MM.1S (cell line): ENCODE data around the gene SYTL5.

Experiments used
- DNase-seq: peaks from one replicate; pipeline ENCODE4 v3.0.0-alpha.2; 2015
- H2AFZ ChIP-seq: fragments of 300-600 bp; sonication (generic); 2 replicates; pipeline ENCODE4 v1.6.0; 2016; ENCODE audit warnings: antibody characterized with exemption, low read length
- H3F3A ChIP-seq: fragments of 300-600 bp; sonication (generic); 2 replicates; pipeline ENCODE4 v1.6.1; 2016; ENCODE audit warnings: mild to moderate bottlenecking, antibody characterized with exemption, low read length, moderate library complexity, mixed read lengths; ENCODE audit not compliant: insufficient read depth
- H3K27ac ChIP-seq: fragments of 300-600 bp; sonication (generic); 2 replicates; pipeline ENCODE4 v1.5.1; 2016; ENCODE audit warnings: mild to moderate bottlenecking, low read length
- H3K27me3 ChIP-seq: fragments of 300-600 bp; sonication (generic); replicated peaks from 2 replicates; pipeline ENCODE4 v1.6.0; 2016; ENCODE audit warnings: low read length; ENCODE audit not compliant: insufficient read depth
- H3K36me3 ChIP-seq: fragments of 300-600 bp; sonication (generic); replicated peaks from 2 replicates; pipeline ENCODE4 v1.6.1; 2016; ENCODE audit warnings: mild to moderate bottlenecking, low read length, mixed read lengths; ENCODE audit not compliant: insufficient read depth
- H3K4me1 ChIP-seq: fragments of 300-600 bp; sonication (generic); 2 replicates; pipeline ENCODE4 v1.6.1; 2016; ENCODE audit warnings: low read length, mixed read lengths
- H3K4me2 ChIP-seq: fragments of 300-600 bp; sonication (generic); 2 replicates; pipeline ENCODE4 v1.6.0; 2016; ENCODE audit warnings: low read depth, low read length
- H3K4me3 ChIP-seq: fragments of 300-600 bp; sonication (generic); 2 replicates; pipeline ENCODE4 v1.5.1; 2016; ENCODE audit warnings: low read length, mixed read lengths
- H3K79me2 ChIP-seq: fragments of 300-600 bp; sonication (generic); 2 replicates; pipeline ENCODE4 v1.6.1; 2016; ENCODE audit warnings: mixed run types, low read length, mixed read lengths
- H3K9ac ChIP-seq: fragments of 300-600 bp; sonication (generic); 2 replicates; pipeline ENCODE4 v1.6.1; 2016; ENCODE audit warnings: low read length, mixed read lengths
- H3K9me2 ChIP-seq: fragments of 300-600 bp; sonication (generic); replicated peaks from 2 replicates; pipeline ENCODE4 v1.6.1; 2016; ENCODE audit warnings: mild to moderate bottlenecking, low read length, mixed read lengths; ENCODE audit not compliant: insufficient read depth
- H3K9me3 ChIP-seq: fragments of 300-600 bp; sonication (generic); replicated peaks from 2 replicates; pipeline ENCODE4 v1.6.1; 2016; ENCODE audit warnings: mild to moderate bottlenecking, low read length, mixed read lengths; ENCODE audit not compliant: insufficient read depth
- H4K20me1 ChIP-seq: fragments of 300-600 bp; sonication (generic); 2 replicates; pipeline ENCODE4 v1.6.1; 2016; ENCODE audit warnings: mild to moderate bottlenecking, low read length, moderate library complexity, mixed read lengths; ENCODE audit not compliant: insufficient read depth
- EZH2 ChIP-seq: fragments of 300-600 bp; sonication (generic); optimal IDR thresholded peaks from 2 replicates; pipeline ENCODE3; 2017; ENCODE audit warnings: low read depth, mild to moderate bottlenecking, antibody characterized with exemption, low read length, mixed read lengths
- EZH2phosphoT487 ChIP-seq: fragments of 300-600 bp; sonication (generic); IDR thresholded peaks from 2 replicates; pipeline ENCODE4 v1.6.1; 2018; ENCODE audit warnings: antibody characterized with exemption, low read length
- TF ChIP-seq, protein P1 (sequence below): fragments of 300-600 bp; sonication (generic); IDR thresholded peaks from 2 replicates; pipeline ENCODE4 v1.5.1; 2016; ENCODE audit warnings: antibody characterized with exemption, low read length, mixed read lengths

The SYTL5 gene

DNA sequence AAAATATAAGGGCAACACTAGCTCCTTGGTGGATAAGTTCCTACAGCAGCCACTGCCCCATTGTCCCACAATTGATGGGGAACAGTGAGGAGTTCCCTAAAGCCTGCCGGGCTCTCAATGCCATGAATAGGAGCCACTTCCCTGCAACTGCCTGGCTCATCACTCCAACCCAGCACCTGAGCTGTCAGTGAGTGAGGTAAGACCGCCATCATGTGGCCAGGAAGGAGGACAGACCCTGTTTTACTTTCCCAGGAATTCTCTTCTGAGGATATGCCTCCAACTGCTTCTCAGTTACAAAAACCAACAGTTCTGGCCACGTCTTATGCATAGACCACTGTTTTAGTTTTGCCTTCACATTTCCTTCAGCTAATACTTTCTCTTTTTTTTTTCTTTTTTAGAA is 168.8 kb downstream of the SYTL5 start:
- no peaks in the 10 kb centered on the region for H3K4me1 ChIP-seq
- H3K4me2 ChIP-seq = no peak overlapping the region
- H3K79me2 ChIP-seq = no peaks in the 10 kb centered on the region
- no peak overlapping the region for H2AFZ ChIP-seq
- H3K36me3 ChIP-seq = no peaks in the 10 kb centered on the region
- no peaks in the 10 kb centered on the region for H4K20me1 ChIP-seq
- DNase-seq = peak; percentile 30
- H3K9me3 ChIP-seq = no peaks in the 10 kb centered on the region
- no peak overlapping the region for H3K9ac ChIP-seq
- H3F3A ChIP-seq = no peaks in the 10 kb centered on the region
- H3K27ac ChIP-seq = no peak overlapping the region
- TF ChIP-seq, protein P1, sequence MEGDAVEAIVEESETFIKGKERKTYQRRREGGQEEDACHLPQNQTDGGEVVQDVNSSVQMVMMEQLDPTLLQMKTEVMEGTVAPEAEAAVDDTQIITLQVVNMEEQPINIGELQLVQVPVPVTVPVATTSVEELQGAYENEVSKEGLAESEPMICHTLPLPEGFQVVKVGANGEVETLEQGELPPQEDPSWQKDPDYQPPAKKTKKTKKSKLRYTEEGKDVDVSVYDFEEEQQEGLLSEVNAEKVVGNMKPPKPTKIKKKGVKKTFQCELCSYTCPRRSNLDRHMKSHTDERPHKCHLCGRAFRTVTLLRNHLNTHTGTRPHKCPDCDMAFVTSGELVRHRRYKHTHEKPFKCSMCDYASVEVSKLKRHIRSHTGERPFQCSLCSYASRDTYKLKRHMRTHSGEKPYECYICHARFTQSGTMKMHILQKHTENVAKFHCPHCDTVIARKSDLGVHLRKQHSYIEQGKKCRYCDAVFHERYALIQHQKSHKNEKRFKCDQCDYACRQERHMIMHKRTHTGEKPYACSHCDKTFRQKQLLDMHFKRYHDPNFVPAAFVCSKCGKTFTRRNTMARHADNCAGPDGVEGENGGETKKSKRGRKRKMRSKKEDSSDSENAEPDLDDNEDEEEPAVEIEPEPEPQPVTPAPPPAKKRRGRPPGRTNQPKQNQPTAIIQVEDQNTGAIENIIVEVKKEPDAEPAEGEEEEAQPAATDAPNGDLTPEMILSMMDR = peak; percentile 63
- no peak for TF ChIP-seq EZH2phosphoT487
- no peak overlapping the region for H3K4me3 ChIP-seq
- no peaks in the 10 kb centered on the region for H3K9me2 ChIP-seq
- H3K27me3 ChIP-seq = no peaks in the 10 kb centered on the region

DNA sequence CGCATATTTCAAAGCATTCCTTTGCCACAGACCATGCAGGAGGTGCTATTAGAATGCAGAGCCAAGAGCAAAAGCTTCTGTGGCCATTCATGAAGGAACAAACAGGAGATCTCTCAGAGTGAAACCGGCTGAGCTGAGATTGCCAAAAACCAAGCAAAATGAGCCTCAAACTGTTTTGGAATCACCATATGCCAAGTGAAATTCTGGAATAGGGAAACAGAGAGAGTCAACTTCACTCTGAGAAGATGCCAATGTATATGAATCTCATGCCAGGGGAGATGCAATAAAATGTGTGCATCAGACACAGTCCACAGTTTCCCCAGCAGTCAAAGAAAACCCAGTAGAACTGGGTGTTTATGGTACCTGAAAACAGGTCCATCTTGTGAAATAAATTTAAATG is 172.0 kb downstream of the SYTL5 start:
- H3K9ac ChIP-seq = no peak overlapping the region
- no peak overlapping the region for H3K4me3 ChIP-seq
- H4K20me1 ChIP-seq = no peaks in the 10 kb centered on the region
- DNase-seq = no peak
- H3K27me3 ChIP-seq = no peaks in the 10 kb centered on the region
- no peaks in the 10 kb centered on the region for H3K9me2 ChIP-seq
- H3K36me3 ChIP-seq = no peaks in the 10 kb centered on the region
- H3K4me2 ChIP-seq = no peak overlapping the region
- no peaks in the 10 kb centered on the region for H3K79me2 ChIP-seq
- no peak overlapping the region for H2AFZ ChIP-seq
- TF ChIP-seq EZH2phosphoT487 (no peak), EZH2 (no peak)
- TF ChIP-seq, protein P1 = no peak
- no peaks in the 10 kb centered on the region for H3K4me1 ChIP-seq
- H3K27ac ChIP-seq = no peak overlapping the region
- no peaks in the 10 kb centered on the region for H3F3A ChIP-seq
- H3K9me3 ChIP-seq = no peaks in the 10 kb centered on the region
